GM21381 (cell line): Measurements from ENCODE around the gene CAPN15.

ENCODE experiments used
- ATAC-seq: cut with Tn5 transposase; IDR thresholded peaks from one replicate; pipeline ENCODE4 v1.9.1; 2021; ENCODE audit warnings: mild to moderate bottlenecking, moderate library complexity; ENCODE audit not compliant: unreplicated experiment

The CAPN15 gene

GRCh38 chr16:540645-541340, 13.3 kb downstream of the CAPN15 start:
- ATAC-seq = no peak

GRCh38 chr16:543301-544164, 16.0 kb downstream of the CAPN15 start:
- ATAC-seq = no peak

- ATAC-seq = no peak
Observed at GRCh38 chr16:544517-544916, 17.0 kb downstream of the CAPN15 start.

- no peak for ATAC-seq
Observed at GRCh38 chr16:546909-547770, 19.6 kb downstream of the CAPN15 start.

GRCh38 chr16:548586-548985, 21.1 kb downstream of the CAPN15 start:
- no peak for ATAC-seq

- no peak for ATAC-seq
Observed at GRCh38 chr16:549544-550263, 22.2 kb downstream of the CAPN15 start.

- ATAC-seq = no peak
Observed at GRCh38 chr16:551210-551609, 23.7 kb downstream of the CAPN15 start.

- ATAC-seq = no peak
Observed at GRCh38 chr16:552171-552570, 24.7 kb downstream of the CAPN15 start.

- ATAC-seq = no peak
Observed at GRCh38 chr16:553601-554296, 26.2 kb downstream of the CAPN15 start.

GRCh38 chr16:554297-554621, 26.7 kb downstream of the CAPN15 start:
- ATAC-seq = no peak

GRCh38 chr16:554640-555365, 27.3 kb downstream of the CAPN15 start:
- no peak for ATAC-seq

GRCh38 chr16:555528-556473, 28.3 kb downstream of the CAPN15 start:
- ATAC-seq = no peak

GRCh38 chr16:556474-557173, 29.1 kb downstream of the CAPN15 start:
- ATAC-seq = no peak

- no peak for ATAC-seq
Observed at GRCh38 chr16:557463-558297, 30.2 kb downstream of the CAPN15 start.

- ATAC-seq = no peak
Observed at GRCh38 chr16:558298-559020, 30.9 kb downstream of the CAPN15 start.

- ATAC-seq = no peak
Observed at GRCh38 chr16:559021-559380, 31.5 kb downstream of the CAPN15 start.
